Measurements from ENCODE around the gene GSTM4. TPM values are rescaled to one million over a fixed set of nuclear protein-coding genes. Genes with fewer than 3 reads are reported as not detected.
"Not testable (repeated sequence)": the region's sequence is repeated elsewhere in the genome, so short reads cannot be mapped to it uniquely, and the experiment has no call there.

GSTM4 gene
- total and polyA plus RNA-seq, 4 donors, result 12.2 to 42.8 (median 30.9) TPM

DNA sequence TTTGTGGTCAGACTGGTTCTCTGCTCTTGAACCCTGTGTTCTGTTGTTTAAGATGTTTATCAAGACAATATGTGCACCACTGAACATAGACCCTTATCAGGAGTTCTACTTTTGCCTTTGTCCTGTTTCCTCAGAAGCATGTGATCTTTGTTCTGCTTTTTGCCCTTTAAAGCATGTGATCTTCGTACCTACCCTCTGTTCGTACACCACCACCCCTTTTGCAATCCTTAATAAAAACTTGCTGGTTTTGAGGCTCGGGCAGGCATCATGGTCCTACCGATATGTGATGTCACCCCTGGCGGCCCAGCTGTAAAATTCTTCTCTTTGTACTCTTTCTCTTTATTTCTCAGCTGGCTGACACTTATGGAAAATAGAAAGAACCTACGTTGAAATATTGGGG, 28.9 kb downstream of the GSTM4 start:
- 45% methylated on average over 6 of the region's 6 CpGs for WGBS

DNA sequence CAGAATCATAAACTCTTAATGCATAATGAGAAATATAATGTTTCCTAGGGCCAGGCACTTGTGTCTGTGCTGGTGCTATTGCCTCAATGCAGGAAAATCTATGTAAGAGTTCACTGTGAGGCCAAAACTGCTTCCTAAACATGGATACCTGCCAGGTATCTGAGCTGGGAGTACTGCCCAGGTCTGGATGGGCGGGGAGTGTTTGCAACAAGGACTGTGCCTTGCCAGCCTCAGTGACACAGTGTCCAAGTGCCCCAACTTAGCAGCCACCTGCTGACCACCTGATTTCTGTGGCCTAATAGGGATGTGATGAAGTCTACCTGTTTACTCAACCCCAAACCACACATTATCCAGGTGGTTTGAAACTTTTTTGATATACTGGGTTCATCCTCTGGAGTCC, 29.5 kb downstream of the GSTM4 start:
- not testable (repeated sequence) for H3K4me3 ChIP-seq (ENCODE audit: low read depth in 1 of 3, low read length in 3 of 3); H3K27ac ChIP-seq (ENCODE audit: low read depth in 1 of 2, low read length in 2 of 2); H3K27me3 ChIP-seq (ENCODE audit: control insufficient read depth in 4 of 4, insufficient read depth in 4 of 4, low read length in 3 of 4); H3K9ac ChIP-seq (ENCODE audit: low read depth in 1 of 2, low read length in 2 of 2); H3K36me3 ChIP-seq (ENCODE audit: control insufficient read depth in 4 of 4, insufficient read depth in 3 of 4, low read depth in 1 of 4, low read length in 3 of 4); DNase-seq (ENCODE audit: low spot score); H3K9me3 ChIP-seq (ENCODE audit: control insufficient read depth in 4 of 4, low read length in 3 of 4)
- H3K4me1 ChIP-seq (ENCODE audit: control insufficient read depth in 4 of 4, insufficient read depth in 4 of 4, low read length in 3 of 4), result peaks cover 0 to 18% (median 11%) of the 10 kb centered on the region in 4 donors
- TF ChIP-seq SP1 (IDR thresholded peaks at IDR 0.05), result peak; percentile 5
- peak in 1 of 2 donors; percentile 50 for TF ChIP-seq RXRA (IDR thresholded peaks at IDR 0.05)
- WGBS, result 10% methylated on average over 1 of the region's 1 CpG

More for the DNA sequence above, 28.9 kb downstream of the GSTM4 start:
- H3K4me3 ChIP-seq (ENCODE audit: low read depth in 1 of 3, low read length in 3 of 3); H3K27ac ChIP-seq (ENCODE audit: low read depth in 1 of 2, low read length in 2 of 2); DNase-seq (ENCODE audit: low spot score); H3K9ac ChIP-seq (ENCODE audit: low read depth in 1 of 2, low read length in 2 of 2); H3K27me3 ChIP-seq (ENCODE audit: control insufficient read depth in 4 of 4, insufficient read depth in 4 of 4, low read length in 3 of 4); H3K36me3 ChIP-seq (ENCODE audit: control insufficient read depth in 4 of 4, insufficient read depth in 3 of 4, low read depth in 1 of 4, low read length in 3 of 4); H3K9me3 ChIP-seq (ENCODE audit: control insufficient read depth in 4 of 4, low read length in 3 of 4): not testable (repeated sequence)
- H3K4me1 ChIP-seq (ENCODE audit: control insufficient read depth in 4 of 4, insufficient read depth in 4 of 4, low read length in 3 of 4), result peaks cover 0 to 13% (median 9%) of the 10 kb centered on the region in 4 donors
- TF ChIP-seq RXRA (IDR thresholded peaks at IDR 0.05) (peak in 1 of 2 donors; percentile 37), HNF4A (conservative IDR thresholded peaks at IDR 0.05) (peak; percentile 14 to 68)

- H3K27me3 ChIP-seq (ENCODE audit: control insufficient read depth in 4 of 4, insufficient read depth in 4 of 4, low read length in 3 of 4); H3K9me3 ChIP-seq (ENCODE audit: control insufficient read depth in 4 of 4, low read length in 3 of 4); H3K36me3 ChIP-seq (ENCODE audit: control insufficient read depth in 4 of 4, insufficient read depth in 3 of 4, low read depth in 1 of 4, low read length in 3 of 4); H3K9ac ChIP-seq (ENCODE audit: low read depth in 1 of 2, low read length in 2 of 2); DNase-seq (ENCODE audit: low spot score); H3K4me3 ChIP-seq (ENCODE audit: low read depth in 1 of 3, low read length in 3 of 3): not testable (repeated sequence)
- peak; percentile 50 to 59 for TF ChIP-seq HNF4A (conservative IDR thresholded peaks at IDR 0.05)
- 37% methylated on average over 4 of the region's 4 CpGs for WGBS
- Histone ChIP-seq H3K27ac (ENCODE audit: low read depth in 1 of 2, low read length in 2 of 2) (peak overlapping the region in 1 of 2 donors; percentile 20), H3K4me1 (ENCODE audit: control insufficient read depth in 4 of 4, insufficient read depth in 4 of 4, low read length in 3 of 4) (peaks cover 0 to 23% (median 13%) of the 10 kb centered on the region in 4 donors)
Observed at GRCh38 chr1:109685890-109686289, 30.0 kb downstream of the GSTM4 start.

DNA sequence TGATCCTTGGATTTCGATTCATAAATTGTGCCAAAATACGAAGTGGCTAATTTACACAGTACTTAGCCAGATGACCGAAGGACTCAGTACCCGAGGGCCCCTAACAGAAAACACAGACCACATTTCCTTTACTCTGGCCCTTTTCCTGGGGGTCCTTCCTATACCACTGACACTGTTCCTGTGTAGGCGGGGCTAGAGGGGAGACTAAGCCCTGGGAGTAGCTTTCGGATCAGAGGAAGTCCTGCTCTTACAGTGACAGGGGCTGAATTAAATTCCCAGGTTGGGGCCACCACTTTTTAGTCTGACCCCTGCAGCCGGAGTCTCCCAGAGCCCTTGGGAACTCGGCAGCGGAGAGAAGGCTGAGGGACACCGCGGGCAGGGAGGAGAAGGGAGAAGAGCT, 31.2 kb downstream of the GSTM4 start:
- Histone ChIP-seq H3K9ac (ENCODE audit: low read depth in 1 of 2, low read length in 2 of 2) (peak overlapping the region in 1 of 2 donors; percentile 67), H3K4me3 (ENCODE audit: low read depth in 1 of 3, low read length in 3 of 3) (peak overlapping the region in 1 of 3 donors; percentile 68), H3K4me1 (ENCODE audit: control insufficient read depth in 4 of 4, insufficient read depth in 4 of 4, low read length in 3 of 4) (peaks cover 1 to 32% (median 20%) of the 10 kb centered on the region in 4 donors), H3K27ac (ENCODE audit: low read depth in 1 of 2, low read length in 2 of 2) (peak overlapping the region; percentile 66 to 67)
- WGBS, result 27% methylated on average over 11 of the region's 11 CpGs
- DNase-seq (ENCODE audit: low spot score); H3K27me3 ChIP-seq (ENCODE audit: control insufficient read depth in 4 of 4, insufficient read depth in 4 of 4, low read length in 3 of 4); H3K36me3 ChIP-seq (ENCODE audit: control insufficient read depth in 4 of 4, insufficient read depth in 3 of 4, low read depth in 1 of 4, low read length in 3 of 4); H3K9me3 ChIP-seq (ENCODE audit: control insufficient read depth in 4 of 4, low read length in 3 of 4): not testable (repeated sequence)

GRCh38 chr1:109687641-109688499, 32.0 kb downstream of the GSTM4 start, which contains the start of gene GSTM1:
GSTM1 (plus strand) TSS chr1:109687817; CDS start chr1:109687874, 57 bp downstream.
- Histone ChIP-seq H3K4me3 (ENCODE audit: low read depth in 1 of 3, low read length in 3 of 3) (peak within 1 kb of the TSS; percentile 68 to 87 (median 75)), H3K9ac (ENCODE audit: low read depth in 1 of 2, low read length in 2 of 2) (peak within 1 kb of the TSS in 1 of 2 donors; percentile 81), H3K36me3 (ENCODE audit: control insufficient read depth in 4 of 4, insufficient read depth in 3 of 4, low read depth in 1 of 4, low read length in 3 of 4) (peaks cover 0 to 1% (median 0%) of the 10 kb centered on the region in 4 donors), H3K27ac (ENCODE audit: low read depth in 1 of 2, low read length in 2 of 2) (peak within 1 kb of the TSS; percentile 66 to 67), H3K4me1 (ENCODE audit: control insufficient read depth in 4 of 4, insufficient read depth in 4 of 4, low read length in 3 of 4) (peaks cover 4 to 32% (median 20%) of the 10 kb centered on the region in 4 donors), H3K27me3 (ENCODE audit: control insufficient read depth in 4 of 4, insufficient read depth in 4 of 4, low read length in 3 of 4) (no peaks in the 10 kb centered on the region), H3K9me3 (ENCODE audit: control insufficient read depth in 4 of 4, low read length in 3 of 4) (no peaks in the 10 kb centered on the region)
- no peak for DNase-seq (ENCODE audit: low spot score)
- under 1% methylated on average over 46 of the region's 46 CpGs for WGBS
- peak; percentile 48 to 61 for TF ChIP-seq RAD21 (IDR thresholded peaks at IDR 0.05)
- TF ChIP-seq NR2F2 (IDR thresholded peaks at IDR 0.05), result no peak
- TF ChIP-seq, protein P1, sequence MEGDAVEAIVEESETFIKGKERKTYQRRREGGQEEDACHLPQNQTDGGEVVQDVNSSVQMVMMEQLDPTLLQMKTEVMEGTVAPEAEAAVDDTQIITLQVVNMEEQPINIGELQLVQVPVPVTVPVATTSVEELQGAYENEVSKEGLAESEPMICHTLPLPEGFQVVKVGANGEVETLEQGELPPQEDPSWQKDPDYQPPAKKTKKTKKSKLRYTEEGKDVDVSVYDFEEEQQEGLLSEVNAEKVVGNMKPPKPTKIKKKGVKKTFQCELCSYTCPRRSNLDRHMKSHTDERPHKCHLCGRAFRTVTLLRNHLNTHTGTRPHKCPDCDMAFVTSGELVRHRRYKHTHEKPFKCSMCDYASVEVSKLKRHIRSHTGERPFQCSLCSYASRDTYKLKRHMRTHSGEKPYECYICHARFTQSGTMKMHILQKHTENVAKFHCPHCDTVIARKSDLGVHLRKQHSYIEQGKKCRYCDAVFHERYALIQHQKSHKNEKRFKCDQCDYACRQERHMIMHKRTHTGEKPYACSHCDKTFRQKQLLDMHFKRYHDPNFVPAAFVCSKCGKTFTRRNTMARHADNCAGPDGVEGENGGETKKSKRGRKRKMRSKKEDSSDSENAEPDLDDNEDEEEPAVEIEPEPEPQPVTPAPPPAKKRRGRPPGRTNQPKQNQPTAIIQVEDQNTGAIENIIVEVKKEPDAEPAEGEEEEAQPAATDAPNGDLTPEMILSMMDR (IDR thresholded peaks at IDR 0.05; ENCODE audit: low read depth, low read length, missing input control), result peak; percentile 35
- no peak for TF ChIP-seq EGR1 (IDR thresholded peaks at IDR 0.05; ENCODE audit: low read depth in 2 of 2)
- TF ChIP-seq HNF4G (IDR thresholded peaks at IDR 0.05), result no peak
- peak; percentile 88 for TF ChIP-seq YY1 (IDR thresholded peaks at IDR 0.05)
- no peak for TF ChIP-seq JUND (IDR thresholded peaks at IDR 0.05)
- peak; percentile 10 to 53 for TF ChIP-seq RXRA (IDR thresholded peaks at IDR 0.05)
- no peak for TF ChIP-seq ZBTB33 (IDR thresholded peaks at IDR 0.05)
- no peak for TF ChIP-seq FOXA1 (IDR thresholded peaks at IDR 0.05)
- TF ChIP-seq GABPA (IDR thresholded peaks at IDR 0.05 in 1 of 2, conservative IDR thresholded peaks at IDR 0.05 in 1 of 2), result no peak
- TF ChIP-seq TAF1 (conservative IDR thresholded peaks at IDR 0.05), result no peak
- no peak for TF ChIP-seq HNF4A (conservative IDR thresholded peaks at IDR 0.05)
- no peak for TF ChIP-seq SP1 (IDR thresholded peaks at IDR 0.05)
